GM19025 (cell line): ENCODE results near the gene SYCE1.
"Not testable (repeated sequence)": the region's sequence is repeated elsewhere in the genome, so short reads cannot be mapped to it uniquely, and the experiment has no call there.

Source experiments
- ATAC-seq: cut with Tn5 transposase; IDR thresholded peaks from one replicate; pipeline ENCODE4 v1.9.1; 2021; ENCODE audit warnings: mild to moderate bottlenecking, low read depth, moderate library complexity; ENCODE audit not compliant: unreplicated experiment

The SYCE1 gene, protein sequence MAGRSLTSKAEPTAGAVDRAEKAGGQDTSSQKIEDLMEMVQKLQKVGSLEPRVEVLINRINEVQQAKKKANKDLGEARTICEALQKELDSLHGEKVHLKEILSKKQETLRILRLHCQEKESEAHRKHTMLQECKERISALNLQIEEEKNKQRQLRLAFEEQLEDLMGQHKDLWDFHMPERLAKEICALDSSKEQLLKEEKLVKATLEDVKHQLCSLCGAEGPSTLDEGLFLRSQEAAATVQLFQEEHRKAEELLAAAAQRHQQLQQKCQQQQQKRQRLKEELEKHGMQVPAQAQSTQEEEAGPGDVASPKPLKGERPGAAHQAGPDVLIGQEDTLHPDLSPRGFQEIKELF

DNA sequence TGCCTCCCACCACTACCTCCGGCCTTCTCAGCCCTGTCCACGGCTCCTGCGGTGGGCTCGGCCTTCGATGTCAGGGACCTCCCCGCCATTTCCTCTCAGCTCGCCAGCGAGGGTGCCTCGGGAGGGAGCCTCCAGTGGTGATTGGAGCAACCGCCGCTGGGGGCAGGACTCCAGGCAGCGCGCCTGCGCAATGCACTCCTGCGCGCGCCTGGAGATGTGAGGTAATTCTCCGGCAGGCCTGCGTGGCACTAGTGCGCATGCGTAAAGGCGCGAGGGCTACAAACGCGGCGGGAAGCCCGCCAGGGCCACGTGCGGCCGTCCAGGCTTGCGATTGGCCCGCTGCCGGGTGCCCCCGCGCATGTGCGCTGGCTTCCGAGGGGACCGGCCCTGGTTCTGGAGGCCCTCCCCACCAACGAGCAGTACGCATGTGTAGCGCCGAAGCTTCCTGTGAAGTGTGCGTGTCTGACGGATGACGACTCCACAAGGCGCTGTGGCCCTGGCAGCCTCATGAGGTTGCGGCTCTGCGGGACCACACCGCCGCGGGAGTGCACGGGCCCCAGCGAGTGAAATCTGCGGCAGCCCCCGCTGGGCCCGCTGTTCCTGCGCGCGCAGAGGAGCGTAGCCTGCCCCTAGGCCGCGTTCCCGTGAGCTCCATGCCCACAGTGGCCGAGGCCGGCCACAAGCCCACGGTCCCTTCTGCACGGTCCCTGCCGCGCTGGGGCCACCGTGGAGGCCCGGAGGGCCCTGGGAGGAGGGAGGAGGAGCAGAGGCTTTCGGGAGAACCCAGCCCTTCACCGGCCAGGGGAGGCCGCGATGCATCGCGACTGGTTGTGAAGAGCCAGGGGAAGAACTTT, at the start of gene SYCE1:
TSS of gene SYCE1 (minus strand) at position 143 of the 854 bp plus-strand sequence. CDS start at position 89, 54 bp downstream.
- no peak for ATAC-seq

DNA sequence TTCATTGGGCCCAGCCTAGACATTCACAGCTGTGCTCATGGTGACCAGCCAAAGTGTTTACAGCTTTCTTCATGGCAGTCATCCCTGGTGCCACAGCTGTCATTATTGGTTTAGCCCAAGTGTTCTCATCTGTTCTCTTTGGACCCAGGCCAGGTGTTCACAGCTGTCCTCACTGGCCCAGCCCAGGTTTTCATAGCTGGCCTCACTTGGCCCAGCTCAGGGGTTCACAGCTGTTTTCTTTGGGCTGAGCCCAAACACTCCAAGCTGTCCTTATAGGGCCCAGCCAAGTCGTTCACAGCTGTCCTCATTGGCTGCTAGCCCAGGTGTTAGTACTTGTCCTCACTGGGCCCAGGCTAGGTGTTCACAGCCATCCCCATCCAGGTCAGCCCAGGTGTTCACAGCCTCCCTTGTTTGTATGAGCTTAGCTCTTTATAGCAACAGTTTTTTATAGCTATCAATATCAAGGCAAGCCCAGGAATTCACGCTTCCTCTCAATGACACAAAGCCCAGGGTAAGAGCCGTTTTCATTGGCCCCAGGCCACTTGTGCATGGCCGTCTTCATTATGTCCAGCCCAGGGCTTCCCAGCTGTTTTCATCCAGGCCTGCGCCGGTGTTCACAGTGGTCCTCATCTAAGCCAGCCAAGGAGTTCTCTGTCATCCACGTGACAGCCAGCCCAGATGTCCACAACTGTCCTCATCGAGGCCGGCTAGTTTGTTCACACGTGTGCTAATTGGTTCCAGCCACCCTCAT, 49.6 kb upstream of the SYCE1 start:
- ATAC-seq, result no peak

GRCh38 chr10:133613699-133614098, 48.3 kb upstream of the SYCE1 start:
- ATAC-seq, result no peak

DNA sequence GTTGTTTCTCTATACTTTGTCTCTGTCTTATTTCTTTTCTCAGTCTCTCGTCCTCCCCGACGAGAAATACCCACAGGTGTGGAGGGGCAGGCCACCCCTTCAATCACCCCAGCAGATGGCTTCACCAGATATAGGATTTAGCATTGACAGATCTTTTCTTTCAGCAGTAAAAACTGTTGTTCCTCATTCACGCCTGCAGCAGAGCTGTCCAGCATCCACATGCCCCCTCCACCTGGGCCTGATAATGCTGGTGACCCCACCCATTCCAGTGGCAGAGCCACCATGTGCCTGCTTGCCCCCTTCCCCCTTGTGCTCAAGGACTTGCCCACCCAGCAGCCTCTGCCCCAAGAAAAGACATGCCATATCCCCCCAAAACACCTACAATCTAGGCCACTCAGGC, 45.7 kb upstream of the SYCE1 start:
- ATAC-seq, result no peak

- ATAC-seq, result no peak
These were observed 43.5 kb upstream of the SYCE1 start for GRCh38 chr10:133608855-133609254.

DNA sequence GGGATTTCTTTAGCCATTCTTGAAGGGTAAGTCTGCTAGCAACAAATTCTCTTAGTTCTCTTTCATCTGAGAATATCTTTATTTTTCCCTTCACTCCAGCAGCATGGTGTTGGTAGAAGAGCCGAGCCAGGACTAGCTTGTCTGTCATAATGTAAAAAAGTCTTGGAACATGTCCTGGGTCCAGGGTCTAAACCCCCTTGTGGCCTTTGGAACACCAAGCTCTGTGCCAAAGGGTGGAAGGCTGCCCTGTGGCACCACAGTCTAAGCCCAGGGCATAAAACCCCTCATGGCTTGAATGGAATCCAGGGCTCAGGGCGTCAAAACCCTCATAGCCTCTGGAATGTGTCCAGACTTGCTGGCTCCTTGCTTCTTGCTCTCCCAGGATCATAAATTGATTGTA, 38.1 kb upstream of the SYCE1 start:
- not testable (repeated sequence) for ATAC-seq

GRCh38 chr10:133600657-133601056, 35.3 kb upstream of the SYCE1 start:
- no peak for ATAC-seq

DNA sequence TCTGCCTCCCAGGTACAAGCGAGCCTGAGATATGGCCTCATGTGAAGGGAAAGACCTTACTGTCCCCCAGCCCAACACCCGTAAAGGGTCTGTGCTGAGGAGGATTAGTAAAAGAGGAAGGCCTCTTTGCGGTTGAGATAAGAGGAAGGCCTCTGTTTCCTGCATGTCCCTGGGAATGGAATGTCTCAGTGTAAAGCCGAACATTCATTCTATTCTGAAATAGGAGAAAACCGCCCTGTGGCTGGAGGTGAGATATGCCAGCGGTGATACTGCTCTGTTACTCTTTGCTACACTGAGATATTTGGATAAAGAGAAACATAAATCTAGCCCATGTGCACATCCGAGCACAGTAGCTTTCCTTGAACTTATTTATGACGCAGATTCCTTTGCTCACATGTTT, 34.5 kb upstream of the SYCE1 start:
- not testable (repeated sequence) for ATAC-seq

DNA sequence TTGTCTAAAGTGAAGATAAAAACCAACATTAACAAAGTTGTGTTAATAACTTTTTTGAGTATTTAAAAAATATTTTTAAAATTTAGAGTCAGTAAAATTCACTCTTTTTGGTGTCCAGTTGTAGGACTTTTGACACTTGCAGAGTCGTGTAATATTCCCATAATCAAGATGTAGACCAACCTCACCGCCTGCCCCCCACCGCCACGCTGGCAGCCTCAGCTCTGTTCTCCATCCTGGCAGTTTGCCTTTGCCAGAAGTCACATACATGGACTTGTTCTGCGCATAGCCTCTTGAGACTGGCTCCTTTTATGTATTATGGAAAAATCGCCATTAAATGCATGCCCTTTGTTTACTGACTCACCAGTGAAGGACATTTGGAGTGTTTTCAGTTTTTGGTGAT, 27.3 kb upstream of the SYCE1 start:
- ATAC-seq, result no peak

DNA sequence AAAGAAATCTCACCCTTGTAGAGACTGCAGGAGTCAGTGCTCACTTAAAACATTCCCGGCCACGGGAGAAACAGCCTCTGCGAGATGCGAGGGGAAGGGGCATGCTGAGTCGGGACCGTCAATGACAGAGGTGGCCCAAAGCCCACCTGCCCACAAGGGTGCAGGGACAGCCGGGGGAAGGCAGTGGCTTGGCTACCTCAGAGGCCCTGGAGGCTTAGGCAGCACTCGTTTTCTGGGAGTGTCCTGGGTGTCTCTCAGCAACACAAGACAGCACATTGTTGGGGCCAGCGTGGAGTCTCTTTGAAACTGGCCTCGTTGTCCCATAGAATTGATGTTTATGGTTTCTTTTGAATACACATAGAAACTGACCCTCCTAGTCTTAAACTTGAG, 25.6 kb upstream of the SYCE1 start:
- ATAC-seq, result no peak

DNA sequence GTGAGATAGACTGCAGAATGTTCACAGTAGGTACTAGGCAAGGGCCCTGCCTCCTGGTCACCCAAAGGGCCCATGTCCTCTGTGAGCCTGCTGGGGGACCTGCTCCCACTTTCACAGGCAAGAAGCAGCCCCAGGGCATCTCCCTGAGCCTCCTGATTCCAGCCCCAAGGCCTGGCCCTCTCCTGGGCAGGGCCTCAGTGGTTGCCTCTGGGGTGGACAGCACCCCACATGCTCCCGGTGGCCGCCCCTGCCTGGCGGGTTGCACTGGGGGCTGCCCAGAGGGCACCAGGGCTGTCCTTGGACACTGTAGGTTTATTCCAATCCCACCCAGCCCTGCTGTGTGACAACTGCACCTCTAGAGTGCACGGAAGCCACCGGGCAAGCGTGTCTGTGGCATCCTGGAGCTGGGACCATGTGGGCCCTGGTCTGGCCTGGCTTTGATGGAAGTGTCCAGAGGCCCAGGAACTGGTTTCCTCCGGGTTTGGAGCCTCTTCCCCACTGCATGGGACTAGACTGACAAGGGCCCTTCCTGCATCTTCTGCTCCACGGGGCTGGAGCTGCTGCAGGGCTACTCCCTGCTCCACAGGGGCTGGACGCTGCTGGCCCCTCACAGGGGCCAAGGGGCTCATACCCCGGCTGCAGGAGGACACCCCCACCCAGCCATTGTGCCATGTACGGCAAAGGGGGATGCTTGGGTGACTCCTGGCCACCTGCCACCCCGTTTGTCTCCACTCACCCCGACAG, 25.0 kb upstream of the SYCE1 start:
- no peak for ATAC-seq

GRCh38 chr10:133577037-133577436, 11.7 kb upstream of the SYCE1 start:
- ATAC-seq, result not testable (repeated sequence)

- not testable (repeated sequence) for ATAC-seq
These were observed 8.1 kb upstream of the SYCE1 start for GRCh38 chr10:133573460-133573859.

GRCh38 chr10:133572055-133572454, 6.7 kb upstream of the SYCE1 start:
- ATAC-seq, result not testable (repeated sequence)

DNA sequence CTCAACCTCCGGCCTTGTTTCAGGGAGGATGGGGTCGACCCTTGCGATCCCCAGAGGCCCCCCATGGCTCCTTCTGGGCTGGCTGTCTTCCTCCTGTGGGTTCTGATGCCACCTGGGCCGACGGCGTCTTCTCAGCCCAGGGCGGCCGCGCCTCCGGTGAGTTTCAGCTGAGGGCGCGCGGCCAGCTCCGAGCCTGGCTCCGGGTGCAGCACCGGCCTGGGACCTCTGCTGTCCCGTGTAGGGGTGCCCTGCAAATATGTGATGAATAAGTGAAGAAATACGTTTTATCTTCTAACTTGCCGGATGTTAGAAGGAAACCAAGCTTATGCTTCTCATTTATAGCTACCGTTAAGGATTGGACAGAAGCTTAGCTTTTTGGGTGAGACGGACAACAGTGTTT, 4.4 kb upstream of the SYCE1 start:
- not testable (repeated sequence) for ATAC-seq

- ATAC-seq, result not testable (repeated sequence)
These were observed 3.6 kb upstream of the SYCE1 start for GRCh38 chr10:133568831-133569527.

DNA sequence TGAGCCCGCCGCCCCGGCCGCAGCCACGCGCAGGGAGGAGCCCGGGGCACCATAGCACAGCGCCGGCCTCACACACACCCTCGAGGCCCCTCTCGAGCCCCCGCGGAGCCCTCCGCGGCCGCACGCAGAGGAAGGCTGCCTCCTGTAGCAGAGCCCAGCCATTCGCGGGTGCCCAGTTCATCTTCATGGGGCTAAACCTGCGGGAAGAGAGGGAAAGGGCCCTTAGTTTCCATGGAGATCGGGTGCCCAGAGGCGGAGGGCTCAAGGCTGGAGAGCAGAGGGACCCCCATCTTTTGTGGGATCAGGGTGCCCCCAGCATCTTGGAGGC, 2.9 kb upstream of the SYCE1 start:
- ATAC-seq, result no peak

DNA sequence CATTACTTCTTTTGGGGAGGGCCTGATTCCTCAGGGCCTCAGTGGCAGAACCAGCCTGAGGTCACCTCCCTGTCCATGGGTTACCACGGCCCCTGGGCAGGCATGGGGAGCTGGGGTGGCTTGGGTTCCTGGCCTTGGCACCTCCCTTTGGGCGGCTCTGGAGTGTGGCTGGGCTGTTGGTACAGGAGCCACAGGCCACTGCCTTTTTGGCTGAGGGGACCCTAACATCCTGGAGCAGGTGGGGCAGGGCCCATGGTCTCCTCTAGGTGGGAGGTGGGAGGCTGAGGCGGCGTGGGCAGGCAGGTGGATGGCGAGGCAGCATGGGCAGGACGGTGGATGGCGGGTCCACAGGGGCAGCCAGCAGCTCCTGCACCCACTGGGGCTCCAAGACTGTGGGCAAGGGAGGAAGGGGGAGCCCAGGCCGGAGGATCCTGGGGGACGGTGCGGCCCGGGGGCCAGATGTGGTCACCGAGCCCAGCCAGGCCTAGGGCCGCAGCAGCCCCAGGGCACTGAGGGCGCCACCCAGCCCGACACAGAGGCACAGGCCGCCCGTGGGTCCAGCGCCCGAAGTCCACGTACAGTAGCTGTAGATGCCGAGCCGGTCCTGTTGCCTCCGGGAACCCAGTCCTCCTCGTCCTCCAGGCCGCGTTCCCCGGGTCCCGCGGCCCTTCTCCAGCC, 2.4 kb upstream of the SYCE1 start:
- no peak for ATAC-seq

DNA sequence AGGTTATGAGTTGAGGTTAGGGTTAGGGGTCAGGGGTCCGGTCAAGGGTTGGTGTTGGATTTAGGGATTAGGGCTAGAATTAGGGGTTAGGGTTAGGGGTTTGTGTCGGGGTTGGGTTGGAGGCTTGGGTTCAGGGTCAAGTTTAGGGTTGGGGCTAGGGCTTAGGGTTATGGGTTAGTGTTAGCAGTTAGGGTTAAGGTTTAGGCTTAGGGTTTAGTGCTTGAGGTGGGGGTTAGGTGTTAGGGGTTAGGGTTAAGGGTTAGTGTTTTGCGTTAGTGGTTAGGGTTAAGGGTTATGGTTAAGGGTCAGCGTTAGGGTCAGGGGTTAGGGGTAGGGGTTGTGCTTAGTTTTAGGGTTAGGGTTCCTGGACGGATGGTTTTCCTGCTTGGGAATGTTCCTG, 1.7 kb upstream of the SYCE1 start:
- ATAC-seq, result no peak
